GM13977 (cell line): ENCODE results near the gene TSPY1.
"Not testable (repeated sequence)": the region's sequence is repeated elsewhere in the genome, so short reads cannot be mapped to it uniquely, and the experiment has no call there.

Experiments
- DNase-seq: peaks from one replicate; pipeline ENCODE4 v3.0.0; 2012; ENCODE audit warnings: low spot score
- in situ Hi-C: fragments of 300-500 bp; cut with MboI; formaldehyde crosslinking; loops from one replicate; pipeline ENCODE4 v1.12.0; 2022; ENCODE audit warnings: low sequenced_read_pairs, low pct_unique_long_range_greater_than_20kb, mixed read lengths, inconsistent platforms; ENCODE audit not compliant: unreplicated experiment

Gene TSPY1, protein sequence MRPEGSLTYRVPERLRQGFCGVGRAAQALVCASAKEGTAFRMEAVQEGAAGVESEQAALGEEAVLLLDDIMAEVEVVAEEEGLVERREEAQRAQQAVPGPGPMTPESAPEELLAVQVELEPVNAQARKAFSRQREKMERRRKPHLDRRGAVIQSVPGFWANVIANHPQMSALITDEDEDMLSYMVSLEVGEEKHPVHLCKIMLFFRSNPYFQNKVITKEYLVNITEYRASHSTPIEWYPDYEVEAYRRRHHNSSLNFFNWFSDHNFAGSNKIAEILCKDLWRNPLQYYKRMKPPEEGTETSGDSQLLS

DNA sequence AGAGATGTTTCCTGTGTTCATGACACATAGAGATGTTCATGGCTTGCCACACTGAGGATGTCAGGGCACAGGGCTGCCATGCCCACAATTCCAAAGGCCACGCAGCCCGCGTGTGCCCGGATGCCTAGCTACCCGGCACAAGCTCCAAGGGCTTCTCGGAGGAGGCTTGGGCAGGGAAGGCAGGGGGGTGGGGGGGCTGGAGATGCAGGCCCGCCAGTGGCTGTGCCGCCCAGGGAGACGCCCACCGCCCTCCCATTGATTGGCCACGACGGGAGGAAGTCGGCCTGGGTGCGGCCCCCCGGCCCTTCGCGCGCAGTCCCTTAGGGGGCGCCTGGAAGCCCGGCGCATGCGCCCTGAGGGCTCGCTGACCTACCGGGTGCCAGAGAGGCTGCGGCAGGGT lies at the start of gene TSPY1:
TSS of gene TSPY1 (plus strand) at position 301 of the 400 bp plus-strand sequence. CDS start at position 347, 46 bp downstream.
- DNase-seq, in situ Hi-C loops: not testable (repeated sequence)

DNA sequence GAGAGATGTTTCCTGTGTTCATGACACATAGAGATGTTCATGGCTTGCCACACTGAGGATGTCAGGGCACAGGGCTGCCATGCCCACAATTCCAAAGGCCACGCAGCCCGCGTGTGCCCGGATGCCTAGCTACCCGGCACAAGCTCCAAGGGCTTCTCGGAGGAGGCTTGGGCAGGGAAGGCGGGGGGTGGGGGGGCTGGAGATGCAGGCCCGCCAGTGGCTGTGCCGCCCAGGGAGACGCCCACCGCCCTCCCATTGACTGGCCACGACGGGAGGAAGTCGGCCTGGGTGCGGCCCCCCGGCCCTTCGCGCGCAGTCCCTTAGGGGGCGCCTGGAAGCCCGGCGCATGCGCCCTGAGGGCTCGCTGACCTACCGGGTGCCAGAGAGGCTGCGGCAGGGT lies 20.2 kb downstream of the TSPY1 start, which contains the start of gene TSPY9:
TSS of gene TSPY9 (plus strand) at position 301 of the 400 bp plus-strand sequence. CDS start at position 347, 46 bp downstream.
- in situ Hi-C loops, DNase-seq: not testable (repeated sequence)

- in situ Hi-C loops = not testable (repeated sequence)
Measured at GRCh38 chrY:9504396-9504795, 37.6 kb downstream of the TSPY1 start.

GRCh38 chrY:9516287-9516686 lies 49.5 kb downstream of the TSPY1 start:
- DNase-seq = not testable (repeated sequence)

More at GRCh38 chrY:9504396-9504795, 37.6 kb downstream of the TSPY1 start:
- DNase-seq = not testable (repeated sequence)

More at GRCh38 chrY:9516287-9516686, 49.5 kb downstream of the TSPY1 start:
- in situ Hi-C loops = not testable (repeated sequence)
